Activated CD8-positive, alpha-beta memory T cell treated with anti-CD3 and anti-CD28 coated beads, Interleukin-2, amount 50 U/mL, for 24 hours (primary cell): ENCODE data around the gene RCOR1.

Experiments used
- DNase-seq: peaks from one replicate; pipeline ENCODE4 v3.0.0-alpha.2; 2020; ENCODE audit errors: extremely low read depth

Gene RCOR1

GRCh38 chr14:102775855-102776760, 183.7 kb downstream of the RCOR1 start:
- DNase-seq, result no peak

- DNase-seq, result peak; percentile 53
Measured at GRCh38 chr14:102776761-102777710, 184.6 kb downstream of the RCOR1 start, which contains the start of gene TRAF3. Gene TRAF3 (plus strand): TSS chr14:102777449. CDS start chr14:102870202, 92,753 bp downstream.

GRCh38 chr14:102777711-102778337, 185.4 kb downstream of the RCOR1 start:
- no peak for DNase-seq

GRCh38 chr14:102778338-102779083, 186.1 kb downstream of the RCOR1 start:
- DNase-seq, result no peak

- DNase-seq, result no peak
Measured at GRCh38 chr14:102779084-102779462, 186.6 kb downstream of the RCOR1 start.

GRCh38 chr14:102779574-102780315, 187.3 kb downstream of the RCOR1 start:
- no peak for DNase-seq
